Breast epithelium (tissue), 4 donors: Measurements from ENCODE around the gene SLC25A42. TPM values are rescaled to one million over a fixed set of nuclear protein-coding genes. Genes with fewer than 3 reads are reported as not detected.

Experiments
- DNase-seq, 2 donors: peaks; one replicate each; pipeline ENCODE4 v3.0.0-alpha.2; 2019; ENCODE audit warnings: low spot score in 2 of 2
- H3K27ac ChIP-seq, 2 donors: fragments of 200-600 bp; sonication (generic) in 1 of 2; one replicate each; pipeline ENCODE4 v1.5.1; 2016 to 2019; ENCODE audit warnings: mild to moderate bottlenecking in 1 of 2
- H3K27me3 ChIP-seq, 2 donors: fragments of 200-600 bp; sonication (generic) in 1 of 2; one replicate each; pipeline versions ENCODE4 v1.5.1 to v1.6.0; 2017 to 2019; ENCODE audit warnings: control low read depth in 1 of 2, mild to moderate bottlenecking in 1 of 2
- H3K36me3 ChIP-seq: fragments of 200-600 bp; one replicate; pipeline ENCODE4 v1.5.1; 2019
- H3K4me1 ChIP-seq, 2 donors: fragments of 200-600 bp; sonication (generic); one replicate each; pipeline ENCODE4 v1.5.1; 2016 to 2019; ENCODE audit warnings: control low read depth in 1 of 2
- H3K4me3 ChIP-seq, 3 donors: fragments of 200-600 bp; sonication (generic); 1 replicate in 2 of 3; 2 replicates in 1 of 3; pipeline ENCODE4 v1.5.1; 2016 to 2019; ENCODE audit warnings: mild to moderate bottlenecking in 3 of 3, moderate library complexity in 2 of 3
- H3K9me3 ChIP-seq, 2 donors: fragments of 200-600 bp; sonication (generic) in 1 of 2; one replicate each; pipeline ENCODE4 v1.5.1; 2016 to 2019; ENCODE audit warnings: control low read depth in 1 of 2
- POLR2A ChIP-seq: fragments of 450-650 bp; IDR thresholded peaks from one replicate; pipeline ENCODE4 v1.6.1; 2016; ENCODE audit warnings: antibody characterized with exemption, mild to moderate bottlenecking, moderate library complexity
- POLR2AphosphoS5 ChIP-seq, 3 donors: sonication (generic); formaldehyde crosslinking; IDR thresholded peaks; one replicate each; pipeline ENCODE4 v1.6.1; 2017; ENCODE audit warnings: antibody characterized with exemption in 3 of 3
- intact Hi-C: fragments of 100-400 bp; cut with DNase I; formaldehyde crosslinking; loops from one replicate; pipeline ENCODE4 v1.15.1; 2023; ENCODE audit warnings: low total_unique reads
- total RNA-seq, 3 donors: library from RNA; depleted of rRNA; stranded (reverse); fragments of >200 nt; gene quantifications; one replicate each; pipeline ENCODE4 v1.1.0, GENCODE V29; 2016
- TF ChIP-seq, protein P1 (sequence below), 3 donors: fragments of 450-650 bp; IDR thresholded peaks; one replicate each; pipeline ENCODE4 v1.5.1; 2016 to 2017; ENCODE audit warnings: antibody characterized with exemption in 3 of 3, mild to moderate bottlenecking in 3 of 3, moderate library complexity in 3 of 3

Gene SLC25A42
- total RNA-seq, 3 donors from 2014 or later = 6.4 to 12.8 (median 9.8) TPM

DNA sequence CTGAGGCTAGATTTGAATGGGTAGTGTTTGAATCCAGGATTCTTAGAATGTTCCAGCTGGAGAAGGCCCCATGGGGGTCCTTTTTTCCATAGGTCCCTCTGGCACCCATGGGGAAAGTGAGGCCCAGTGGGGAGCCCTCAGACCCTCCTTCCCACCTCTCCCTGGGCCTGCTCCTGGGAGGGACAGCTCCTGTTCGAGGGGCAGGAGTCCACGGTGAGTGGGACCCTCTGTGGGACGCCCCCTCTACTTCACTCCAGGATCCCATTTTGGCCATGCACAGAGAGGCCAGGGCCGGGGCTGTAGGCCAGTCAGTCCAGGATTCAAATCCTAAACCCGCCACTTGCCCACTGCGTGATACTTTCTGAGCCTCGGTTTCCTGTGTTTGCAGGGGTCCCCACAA, 98.7 kb downstream of the SLC25A42 start:
- no peaks in the 10 kb centered on the region for H3K4me1 ChIP-seq
- H3K27me3 ChIP-seq = no peaks in the 10 kb centered on the region
- TF ChIP-seq, protein P1, sequence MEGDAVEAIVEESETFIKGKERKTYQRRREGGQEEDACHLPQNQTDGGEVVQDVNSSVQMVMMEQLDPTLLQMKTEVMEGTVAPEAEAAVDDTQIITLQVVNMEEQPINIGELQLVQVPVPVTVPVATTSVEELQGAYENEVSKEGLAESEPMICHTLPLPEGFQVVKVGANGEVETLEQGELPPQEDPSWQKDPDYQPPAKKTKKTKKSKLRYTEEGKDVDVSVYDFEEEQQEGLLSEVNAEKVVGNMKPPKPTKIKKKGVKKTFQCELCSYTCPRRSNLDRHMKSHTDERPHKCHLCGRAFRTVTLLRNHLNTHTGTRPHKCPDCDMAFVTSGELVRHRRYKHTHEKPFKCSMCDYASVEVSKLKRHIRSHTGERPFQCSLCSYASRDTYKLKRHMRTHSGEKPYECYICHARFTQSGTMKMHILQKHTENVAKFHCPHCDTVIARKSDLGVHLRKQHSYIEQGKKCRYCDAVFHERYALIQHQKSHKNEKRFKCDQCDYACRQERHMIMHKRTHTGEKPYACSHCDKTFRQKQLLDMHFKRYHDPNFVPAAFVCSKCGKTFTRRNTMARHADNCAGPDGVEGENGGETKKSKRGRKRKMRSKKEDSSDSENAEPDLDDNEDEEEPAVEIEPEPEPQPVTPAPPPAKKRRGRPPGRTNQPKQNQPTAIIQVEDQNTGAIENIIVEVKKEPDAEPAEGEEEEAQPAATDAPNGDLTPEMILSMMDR (IDR thresholded peaks at IDR 0.05) = no peak
- TF ChIP-seq POLR2AphosphoS5 (IDR thresholded peaks at IDR 0.05) (no peak), POLR2A (no peak)
- H3K4me3 ChIP-seq = no peak overlapping the region
- no peak for DNase-seq
- H3K9me3 ChIP-seq = no peaks in the 10 kb centered on the region
- no peak overlapping the region for H3K27ac ChIP-seq
- intact Hi-C loops = no loop called here
- no peaks in the 10 kb centered on the region for H3K36me3 ChIP-seq

Other genes with a start within 250 kb of the SLC25A42 start
- 10 to 100 TPM; 59.8 to 83.6 (median 75.2) TPM for gene UPF1, start 232.0 kb upstream of the SLC25A42 start, total RNA-seq
- gene CERS1, start 167.8 kb upstream of the SLC25A42 start, total RNA-seq = under 1 TPM in 2 of 3 donors, not detected in 1; 0.29 to 0.66 TPM
- 100 to 1,000 TPM; 144 to 204 (median 190) TPM for gene COPE, start 144.6 kb upstream of the SLC25A42 start, total RNA-seq
- gene DDX49, start 144.3 kb upstream of the SLC25A42 start, total RNA-seq = 10 to 100 TPM; 34.1 to 44.9 (median 40.2) TPM
- gene HOMER3, start 122.8 kb upstream of the SLC25A42 start, total RNA-seq = 10 to 100 TPM; 34.2 to 62.6 (median 56.6) TPM
- 10 to 100 TPM; 27.8 to 58.1 (median 56.0) TPM for gene SUGP2, start 30.5 kb upstream of the SLC25A42 start, total RNA-seq
- gene ARMC6, start 30.4 kb upstream of the SLC25A42 start, total RNA-seq = 10 to 100 TPM; 20.3 to 29.5 (median 27.7) TPM
- gene TMEM161A, start 74.5 kb downstream of the SLC25A42 start, total RNA-seq = 10 to 100 TPM; 13.8 to 20.3 (median 18.0) TPM
- under 1 TPM in 2 of 3 donors, not detected in 1; 0.59 to 0.64 TPM for gene MEF2B, start 106.3 kb downstream of the SLC25A42 start, total RNA-seq
- gene BORCS8, start 128.2 kb downstream of the SLC25A42 start, total RNA-seq = 10 to 100 TPM; 15.2 to 18.0 (median 16.7) TPM
- gene RFXANK, start 128.3 kb downstream of the SLC25A42 start, total RNA-seq = 10 to 100 TPM; 43.9 to 51.1 (median 47.7) TPM
- 10 to 100 TPM; 19.8 to 24.1 (median 21.6) TPM for gene NR2C2AP, start 139.4 kb downstream of the SLC25A42 start, total RNA-seq
- not detected for gene NCAN, start 148.0 kb downstream of the SLC25A42 start, total RNA-seq
- under 1 TPM; 0.32 to 0.98 (median 0.88) TPM for gene TM6SF2, start 209.3 kb downstream of the SLC25A42 start, total RNA-seq